ENCODE data around the gene DRICH1. TPM values are rescaled to one million over a fixed set of nuclear protein-coding genes. Genes with fewer than 3 reads are reported as not detected.
"Not testable (repeated sequence)": the region's sequence is repeated elsewhere in the genome, so short reads cannot be mapped to it uniquely, and the experiment has no call there.

Gene DRICH1
- polyA plus RNA-seq, 3 donors = 1.7 TPM; not detected in 2

- Mint-ChIP-seq H3K4me1 (peaks cover 6% of the 10 kb centered on the region), H3K36me3 (no peaks in the 10 kb centered on the region), H3K27ac (no peak overlapping the region), H3K27me3 (ENCODE audit: low read depth in 3 of 3) (peaks cover 7 to 13% (median 11%) of the 10 kb centered on the region in 3 donors), H3K4me3 (no peak overlapping the region), H3K9me3 (peaks cover 0 to 2% (median 0%) of the 10 kb centered on the region in 7 donors)
- no peak overlapping the region for H3K4me2 ChIP-seq (replicated peaks; ENCODE audit: extremely low read depth, low read length, poor library complexity, severe bottlenecking)
- H3K4me3 ChIP-seq (replicated peaks in 1 of 3; ENCODE audit: low read depth in 2 of 3, low read length in 3 of 3) = no peak overlapping the region
- no peak overlapping the region for H2AFZ ChIP-seq (ENCODE audit: insufficient read depth, low read depth, low read length, poor library complexity, severe bottlenecking)
- DNase-seq = no peak
- H3K36me3 ChIP-seq (replicated peaks in 1 of 2; ENCODE audit: control insufficient read depth in 1 of 2, insufficient read depth in 2 of 2, low read length in 2 of 2) = no peaks in the 10 kb centered on the region
- H3K27ac ChIP-seq (ENCODE audit: low read depth in 1 of 2, low read length in 2 of 2) = no peak overlapping the region
- no peaks in the 10 kb centered on the region for H3K9me3 ChIP-seq (replicated peaks in 1 of 2; ENCODE audit: control insufficient read depth in 1 of 2, insufficient read depth in 1 of 2, low read length in 2 of 2)
- no peak overlapping the region for H3K9ac ChIP-seq (ENCODE audit: insufficient read depth, low read length, poor library complexity, severe bottlenecking)
- H3K79me2 ChIP-seq (ENCODE audit: insufficient read depth, low read length) = no peaks in the 10 kb centered on the region
- TF ChIP-seq CTCF (IDR thresholded peaks at IDR 0.05) = no peak
- intact Hi-C loops (cut with micrococcal nuclease) = no loop called here
- no peaks in the 10 kb centered on the region for H4K20me1 ChIP-seq (ENCODE audit: insufficient read depth, low read length)
- no peaks in the 10 kb centered on the region for H3K4me1 ChIP-seq (ENCODE audit: control insufficient read depth in 1 of 2, insufficient read depth in 2 of 2, low read length in 2 of 2)
- H3K27me3 ChIP-seq (ENCODE audit: control insufficient read depth in 2 of 2, insufficient read depth in 2 of 2, low read length in 2 of 2) = peaks cover 0 to 8% of the 10 kb centered on the region in 2 donors
- WGBS (ENCODE audit: insufficient coverage) = 86% methylated on average over 6 of the region's 8 CpGs
Measured at GRCh38 chr22:23574877-23575276, 57.2 kb downstream of the DRICH1 start.

- no peak overlapping the region for H3K27ac ChIP-seq (ENCODE audit: low read depth in 1 of 2, low read length in 2 of 2)
- H3K4me1 ChIP-seq (ENCODE audit: control insufficient read depth in 1 of 2, insufficient read depth in 2 of 2, low read length in 2 of 2) = no peaks in the 10 kb centered on the region
- H3K9ac ChIP-seq (ENCODE audit: insufficient read depth, low read length, poor library complexity, severe bottlenecking) = no peak overlapping the region
- peaks cover 7 to 13% (median 9%) of the 10 kb centered on the region in 3 donors for H3K27me3 Mint-ChIP-seq (ENCODE audit: low read depth in 3 of 3)
- H3K4me3 ChIP-seq (replicated peaks in 1 of 3; ENCODE audit: low read depth in 2 of 3, low read length in 3 of 3) = no peak overlapping the region
- H3K4me2 ChIP-seq (replicated peaks; ENCODE audit: extremely low read depth, low read length, poor library complexity, severe bottlenecking) = no peak overlapping the region
- H3K36me3 ChIP-seq (replicated peaks in 1 of 2; ENCODE audit: control insufficient read depth in 1 of 2, insufficient read depth in 2 of 2, low read length in 2 of 2) = no peaks in the 10 kb centered on the region
- WGBS (ENCODE audit: insufficient coverage) = 94% methylated on average over 2 of the region's 4 CpGs
- peaks cover 0 to 8% of the 10 kb centered on the region in 2 donors for H3K27me3 ChIP-seq (ENCODE audit: control insufficient read depth in 2 of 2, insufficient read depth in 2 of 2, low read length in 2 of 2)
- H3K4me3 Mint-ChIP-seq = no peak overlapping the region
- H3K36me3 Mint-ChIP-seq = no peaks in the 10 kb centered on the region
- intact Hi-C loops (cut with micrococcal nuclease) = no loop called here
- H3K9me3 Mint-ChIP-seq = peaks cover 0 to 2% (median 0%) of the 10 kb centered on the region in 7 donors
- no peaks in the 10 kb centered on the region for H4K20me1 ChIP-seq (ENCODE audit: insufficient read depth, low read length)
- no peak overlapping the region for H2AFZ ChIP-seq (ENCODE audit: insufficient read depth, low read depth, low read length, poor library complexity, severe bottlenecking)
- peaks cover 6% of the 10 kb centered on the region for H3K4me1 Mint-ChIP-seq
- H3K9me3 ChIP-seq (replicated peaks in 1 of 2; ENCODE audit: control insufficient read depth in 1 of 2, insufficient read depth in 1 of 2, low read length in 2 of 2) = no peaks in the 10 kb centered on the region
- no peak overlapping the region for H3K27ac Mint-ChIP-seq
- no peak for TF ChIP-seq CTCF (IDR thresholded peaks at IDR 0.05)
- H3K79me2 ChIP-seq (ENCODE audit: insufficient read depth, low read length) = no peaks in the 10 kb centered on the region
- no peak for DNase-seq
Measured at GRCh38 chr22:23574371-23574811, 57.7 kb downstream of the DRICH1 start.

- DNase-seq; H3K4me1 Mint-ChIP-seq; intact Hi-C loops (cut with micrococcal nuclease); H3K36me3 Mint-ChIP-seq; H3K4me1 ChIP-seq (ENCODE audit: control insufficient read depth in 1 of 2, insufficient read depth in 2 of 2, low read length in 2 of 2); H3K27ac ChIP-seq (ENCODE audit: low read depth in 1 of 2, low read length in 2 of 2); H2AFZ ChIP-seq (ENCODE audit: insufficient read depth, low read depth, low read length, poor library complexity, severe bottlenecking); H3K9me3 Mint-ChIP-seq; H3K79me2 ChIP-seq (ENCODE audit: insufficient read depth, low read length); H3K9me3 ChIP-seq (replicated peaks in 1 of 2; ENCODE audit: control insufficient read depth in 1 of 2, insufficient read depth in 1 of 2, low read length in 2 of 2); H3K4me2 ChIP-seq (replicated peaks; ENCODE audit: extremely low read depth, low read length, poor library complexity, severe bottlenecking); H4K20me1 ChIP-seq (ENCODE audit: insufficient read depth, low read length); H3K9ac ChIP-seq (ENCODE audit: insufficient read depth, low read length, poor library complexity, severe bottlenecking); H3K4me3 Mint-ChIP-seq; H3K4me3 ChIP-seq (replicated peaks in 1 of 3; ENCODE audit: low read depth in 2 of 3, low read length in 3 of 3); H3K27ac Mint-ChIP-seq; H3K27me3 ChIP-seq (ENCODE audit: control insufficient read depth in 2 of 2, insufficient read depth in 2 of 2, low read length in 2 of 2); H3K36me3 ChIP-seq (replicated peaks in 1 of 2; ENCODE audit: control insufficient read depth in 1 of 2, insufficient read depth in 2 of 2, low read length in 2 of 2): not testable (repeated sequence)
- WGBS (ENCODE audit: insufficient coverage) = 73% methylated on average over 5 of the region's 8 CpGs
- peaks cover 6 to 15% (median 7%) of the 10 kb centered on the region in 3 donors for H3K27me3 Mint-ChIP-seq (ENCODE audit: low read depth in 3 of 3)
Measured at GRCh38 chr22:23573701-23574235, 58.4 kb downstream of the DRICH1 start.

Data from CD14-positive monocyte (primary cell).